LNCaP clone FGC (cell line): ENCODE measurements around the gene NR3C2.

Experiments used
- DNase-seq: peaks from one replicate; pipeline ENCODE4 v3.0.0-alpha.2; 2011; ENCODE audit warnings: low read depth
- H3K4me3 ChIP-seq: 2 replicates; pipeline ENCODE4 v1.5.1; 2011; ENCODE audit warnings: mild to moderate bottlenecking, low read depth, low read length, control low read depth
- TF ChIP-seq, protein P1 (sequence below): IDR thresholded peaks from 2 replicates; pipeline ENCODE4 v1.5.1; 2012; ENCODE audit warnings: mild to moderate bottlenecking; ENCODE audit not compliant: control insufficient read depth, insufficient read depth; ENCODE audit errors: extremely low read depth

Gene NR3C2

DNA sequence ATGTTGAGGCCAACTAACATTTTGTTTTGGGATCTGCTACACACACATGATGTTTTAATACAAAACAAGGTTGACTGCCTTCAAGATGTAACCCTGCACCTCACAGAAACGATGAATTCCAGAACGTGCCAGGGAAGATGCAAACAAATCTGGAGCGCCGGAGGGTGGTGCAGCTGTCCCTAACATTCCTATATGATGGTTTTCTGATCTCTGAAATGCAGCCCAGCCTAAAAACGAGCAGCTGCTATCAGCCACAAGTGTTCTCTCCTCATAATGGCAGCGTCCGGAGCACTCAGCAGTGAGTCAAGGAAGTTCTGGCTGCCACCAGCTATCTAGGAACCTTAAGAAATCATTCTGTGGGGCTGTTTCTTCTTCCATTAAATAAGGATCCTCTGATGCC lies 333.4 kb downstream of the NR3C2 start:
- TF ChIP-seq, protein P1, sequence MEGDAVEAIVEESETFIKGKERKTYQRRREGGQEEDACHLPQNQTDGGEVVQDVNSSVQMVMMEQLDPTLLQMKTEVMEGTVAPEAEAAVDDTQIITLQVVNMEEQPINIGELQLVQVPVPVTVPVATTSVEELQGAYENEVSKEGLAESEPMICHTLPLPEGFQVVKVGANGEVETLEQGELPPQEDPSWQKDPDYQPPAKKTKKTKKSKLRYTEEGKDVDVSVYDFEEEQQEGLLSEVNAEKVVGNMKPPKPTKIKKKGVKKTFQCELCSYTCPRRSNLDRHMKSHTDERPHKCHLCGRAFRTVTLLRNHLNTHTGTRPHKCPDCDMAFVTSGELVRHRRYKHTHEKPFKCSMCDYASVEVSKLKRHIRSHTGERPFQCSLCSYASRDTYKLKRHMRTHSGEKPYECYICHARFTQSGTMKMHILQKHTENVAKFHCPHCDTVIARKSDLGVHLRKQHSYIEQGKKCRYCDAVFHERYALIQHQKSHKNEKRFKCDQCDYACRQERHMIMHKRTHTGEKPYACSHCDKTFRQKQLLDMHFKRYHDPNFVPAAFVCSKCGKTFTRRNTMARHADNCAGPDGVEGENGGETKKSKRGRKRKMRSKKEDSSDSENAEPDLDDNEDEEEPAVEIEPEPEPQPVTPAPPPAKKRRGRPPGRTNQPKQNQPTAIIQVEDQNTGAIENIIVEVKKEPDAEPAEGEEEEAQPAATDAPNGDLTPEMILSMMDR = no peak
- H3K4me3 ChIP-seq = no peak overlapping the region
- no peak for DNase-seq

DNA sequence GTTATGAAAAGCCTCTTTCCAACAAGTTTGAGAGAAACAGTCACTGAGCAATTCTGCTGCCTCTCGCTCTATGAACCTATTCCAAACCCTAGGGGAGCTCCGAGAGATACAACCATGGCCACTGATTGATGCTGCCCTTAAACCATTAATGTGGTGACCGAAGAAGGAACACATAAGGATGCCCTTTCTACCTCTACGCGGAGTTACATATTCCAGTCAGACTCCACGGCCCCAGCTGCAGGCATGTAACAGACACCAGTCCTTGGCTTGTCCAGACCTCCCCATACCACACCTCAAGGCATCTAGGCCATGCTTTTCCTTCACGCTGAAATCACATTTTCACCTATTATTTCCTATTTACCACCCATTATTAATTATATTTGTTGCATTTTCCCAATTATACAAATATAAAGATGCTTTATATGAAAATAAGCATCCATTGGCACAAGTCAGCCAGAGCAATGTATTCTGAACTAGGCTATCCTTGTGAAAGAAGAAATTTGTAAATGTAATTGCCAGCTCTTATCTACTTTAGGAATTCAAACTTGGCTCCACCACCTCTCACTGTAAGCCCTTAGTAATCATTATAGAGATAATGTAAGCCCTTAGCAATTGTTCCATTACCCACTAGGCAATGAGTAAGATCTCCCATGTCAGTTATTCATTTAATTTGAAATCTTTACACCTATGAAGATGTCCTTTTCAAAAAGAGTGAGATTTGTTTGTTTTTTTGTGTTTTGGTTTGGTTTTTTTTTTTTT lies 338.4 kb downstream of the NR3C2 start:
- no peak for DNase-seq
- TF ChIP-seq, protein P1 = no peak
- H3K4me3 ChIP-seq = no peak overlapping the region

DNA sequence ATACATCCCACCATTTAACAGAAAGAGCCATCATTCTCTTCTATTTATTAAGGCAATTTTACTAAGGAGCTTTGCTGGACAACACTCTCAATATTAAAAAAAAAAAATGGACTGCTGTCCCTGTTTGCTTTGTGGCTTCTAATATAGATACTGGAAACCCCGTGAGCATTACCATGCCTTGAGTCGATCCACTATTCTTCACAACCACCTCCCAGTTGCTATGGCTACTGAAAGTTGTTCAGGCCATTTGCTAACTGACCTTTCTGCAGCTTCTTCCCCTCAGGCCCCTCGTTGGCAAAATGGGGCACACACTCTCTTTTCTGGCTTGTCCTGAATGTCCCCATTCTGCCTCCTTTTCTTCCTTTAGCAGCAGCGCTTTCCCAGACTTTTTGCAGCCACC lies 340.4 kb downstream of the NR3C2 start:
- no peak for DNase-seq
- TF ChIP-seq, protein P1 = no peak
- H3K4me3 ChIP-seq = no peak overlapping the region

DNA sequence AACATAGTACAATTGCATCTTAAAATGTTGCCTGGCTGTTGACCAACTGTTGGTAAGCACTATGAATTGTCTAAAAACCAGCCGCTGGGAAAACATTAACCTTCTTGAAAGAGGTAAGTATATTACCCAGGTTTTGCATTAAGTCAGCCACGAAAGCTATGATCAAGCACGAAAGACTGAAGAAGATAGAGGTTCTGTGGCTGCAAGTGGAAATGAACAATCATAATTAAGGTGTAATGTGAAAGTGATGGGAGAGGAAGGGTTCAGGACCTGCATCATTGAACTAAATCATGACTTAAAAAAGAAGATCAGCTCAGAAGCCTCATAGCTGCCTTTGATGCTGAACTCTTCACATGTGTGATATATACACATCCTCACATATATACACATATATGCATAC lies 341.0 kb downstream of the NR3C2 start:
- DNase-seq = no peak
- no peak overlapping the region for H3K4me3 ChIP-seq
- TF ChIP-seq, protein P1 = no peak

DNA sequence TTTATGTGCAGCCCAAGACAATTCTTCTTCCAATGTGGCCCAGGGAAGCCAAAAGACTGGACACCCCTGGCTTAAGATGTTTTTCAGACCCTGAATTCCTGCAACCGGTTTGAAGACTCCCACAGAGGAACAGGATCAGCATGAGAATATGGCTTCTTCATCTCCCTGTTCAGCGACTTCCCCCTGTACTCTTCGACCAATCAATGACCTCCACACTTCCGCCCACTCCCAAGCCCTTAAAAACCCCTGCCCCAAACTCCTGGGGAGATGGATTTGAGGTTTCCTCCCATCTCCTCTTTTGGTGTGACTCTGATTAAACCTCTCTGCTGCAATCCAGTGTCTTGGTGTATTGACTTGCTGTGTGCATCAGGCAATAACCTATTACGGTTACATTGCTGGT lies 344.4 kb downstream of the NR3C2 start:
- no peak for DNase-seq
- TF ChIP-seq, protein P1 = no peak
- H3K4me3 ChIP-seq = no peak overlapping the region

DNA sequence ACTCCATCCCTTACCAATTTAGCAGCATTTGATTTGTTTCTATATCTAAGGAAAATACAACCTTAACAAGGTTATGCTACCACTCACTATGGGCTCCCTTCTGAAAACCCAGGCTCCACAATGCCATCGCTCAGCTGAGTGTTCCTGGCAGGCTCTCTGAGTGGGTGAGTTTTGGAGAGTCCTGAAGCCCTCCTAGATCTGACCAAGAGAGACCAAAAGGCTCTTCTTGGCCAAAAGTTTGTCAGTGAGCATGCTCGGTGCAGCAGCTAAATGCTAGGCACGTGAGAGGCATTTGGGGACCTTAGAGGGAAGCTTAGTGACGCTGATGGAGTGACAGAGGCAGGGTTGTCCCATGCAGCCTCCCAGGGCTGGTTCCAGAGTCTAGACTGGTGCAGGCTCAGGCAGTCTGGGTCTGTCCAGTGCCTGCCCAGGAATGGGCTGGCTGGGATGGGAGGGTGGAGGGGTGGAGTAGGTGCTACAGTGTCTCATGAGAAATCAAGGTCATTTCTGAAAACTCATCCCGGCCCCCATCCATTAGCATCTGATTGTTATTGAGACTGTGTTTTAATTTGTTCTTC lies 346.8 kb downstream of the NR3C2 start:
- TF ChIP-seq, protein P1 = no peak
- DNase-seq = no peak

More for the DNA sequence above, 346.8 kb downstream of the NR3C2 start:
- no peak overlapping the region for H3K4me3 ChIP-seq
